Adipose tissue (tissue), 3 donors: ENCODE measurements around the gene CCDC117. TPM values are rescaled to one million over a fixed set of nuclear protein-coding genes. Genes with fewer than 3 reads are reported as not detected.

ENCODE experiments used
- polyA plus RNA-seq, 3 donors: library from polyadenylated mRNA; stranded (reverse); fragments of 200-250 nt; gene quantifications; one replicate each; pipeline ENCODE4 v1.2.3, GENCODE V29; 2013
- donor health status: healthy with polysubstance abuse.
- donor health status: Bipolar disorder and iron deficiency.
- donor health status: healthy.

The CCDC117 gene
- polyA plus RNA-seq, 3 donors = 5.1 to 13.3 (median 6.7) TPM

Other genes with a start within 250 kb of the CCDC117 start
- gene TTC28, start 92.9 kb upstream of the CCDC117 start, polyA plus RNA-seq = 10 to 100 TPM in 1 of 3 donors, 1 to 10 TPM in 2; 2.8 to 10.6 (median 8.3) TPM
- gene CHEK2, start 30.9 kb upstream of the CCDC117 start, polyA plus RNA-seq = 10 to 100 TPM in 1 of 3 donors, 1 to 10 TPM in 2; 1.6 to 21.3 (median 2.7) TPM
- gene HSCB, start 30.7 kb upstream of the CCDC117 start, polyA plus RNA-seq = 10 to 100 TPM; 16.1 to 23.2 (median 16.4) TPM
- gene XBP1, start 27.9 kb downstream of the CCDC117 start, polyA plus RNA-seq = 100 to 1,000 TPM in 2 of 3 donors, 10 to 100 TPM in 1; 79.1 to 733 (median 151) TPM
- gene ZNRF3, start 110.9 kb downstream of the CCDC117 start, polyA plus RNA-seq = 1 to 10 TPM; 1.2 to 3.9 (median 2.5) TPM